ENCODE results near the gene CA4.

Gene CA4

GRCh38 chr17:60145006-60145935 lies 4.5 kb upstream of the CA4 start:
- no peak overlapping the region for H3K4me3 ChIP-seq (ENCODE audit: low read depth, low read length)
- DNase-seq (ENCODE audit: low read depth), result no peak
- no peak for TF ChIP-seq CTCF (IDR thresholded peaks at IDR 0.05; ENCODE audit: low read depth, low read length, missing control alignments)
- in situ Hi-C loops (cut with HindIII; ENCODE audit: low sequenced_read_pairs), result no loop called here

GRCh38 chr17:60146206-60146605 lies 3.6 kb upstream of the CA4 start:
- no peak overlapping the region for H3K4me3 ChIP-seq (ENCODE audit: low read depth, low read length)
- in situ Hi-C loops (cut with HindIII; ENCODE audit: low sequenced_read_pairs), result no loop called here
- DNase-seq (ENCODE audit: low read depth), result no peak
- TF ChIP-seq CTCF (IDR thresholded peaks at IDR 0.05; ENCODE audit: low read depth, low read length, missing control alignments), result no peak

- DNase-seq (ENCODE audit: low read depth), result no peak
- in situ Hi-C loops (cut with HindIII; ENCODE audit: low sequenced_read_pairs), result no loop called here
- no peak for TF ChIP-seq CTCF (IDR thresholded peaks at IDR 0.05; ENCODE audit: low read depth, low read length, missing control alignments)
- H3K4me3 ChIP-seq (ENCODE audit: low read depth, low read length), result no peak overlapping the region
Measured at GRCh38 chr17:60147553-60148223, 2.1 kb upstream of the CA4 start.

GRCh38 chr17:60148373-60148772 lies 1.4 kb upstream of the CA4 start:
- no peak for TF ChIP-seq CTCF (IDR thresholded peaks at IDR 0.05; ENCODE audit: low read depth, low read length, missing control alignments)
- in situ Hi-C loops (cut with HindIII; ENCODE audit: low sequenced_read_pairs), result no loop called here
- no peak for DNase-seq (ENCODE audit: low read depth)
- no peak overlapping the region for H3K4me3 ChIP-seq (ENCODE audit: low read depth, low read length)

- no peak for DNase-seq (ENCODE audit: low read depth)
- in situ Hi-C loops (cut with HindIII; ENCODE audit: low sequenced_read_pairs), result no loop called here
- no peak for TF ChIP-seq CTCF (IDR thresholded peaks at IDR 0.05; ENCODE audit: low read depth, low read length, missing control alignments)
- no peak overlapping the region for H3K4me3 ChIP-seq (ENCODE audit: low read depth, low read length)
Measured at GRCh38 chr17:60151355-60151754, 1.6 kb downstream of the CA4 start.

GRCh38 chr17:60153606-60154390 lies 4.0 kb downstream of the CA4 start:
- DNase-seq (ENCODE audit: low read depth), result no peak
- TF ChIP-seq CTCF (IDR thresholded peaks at IDR 0.05; ENCODE audit: low read depth, low read length, missing control alignments), result no peak
- H3K4me3 ChIP-seq (ENCODE audit: low read depth, low read length), result no peak overlapping the region
- in situ Hi-C loops (cut with HindIII; ENCODE audit: low sequenced_read_pairs), result no loop called here
